ENCODE measurements around the gene CPTP. TPM values are rescaled to one million over a fixed set of nuclear protein-coding genes. Genes with fewer than 3 reads are reported as not detected.

Gene CPTP
- total and polyA plus RNA-seq, 10 of the 15 experiments (the other 5 are each of a cell fraction or from before 2014, with no cell fraction given), result 0.06 to 24.3 (median 10.0) TPM

GRCh38 chr1:1376551-1377226, 52.1 kb downstream of the CPTP start (continued):
- no peak for TF ChIP-seq MEF2B (IDR thresholded peaks at IDR 0.05; ENCODE audit: partially characterized antibody, poor library complexity, severe bottlenecking)
- TF ChIP-seq, protein P1, sequence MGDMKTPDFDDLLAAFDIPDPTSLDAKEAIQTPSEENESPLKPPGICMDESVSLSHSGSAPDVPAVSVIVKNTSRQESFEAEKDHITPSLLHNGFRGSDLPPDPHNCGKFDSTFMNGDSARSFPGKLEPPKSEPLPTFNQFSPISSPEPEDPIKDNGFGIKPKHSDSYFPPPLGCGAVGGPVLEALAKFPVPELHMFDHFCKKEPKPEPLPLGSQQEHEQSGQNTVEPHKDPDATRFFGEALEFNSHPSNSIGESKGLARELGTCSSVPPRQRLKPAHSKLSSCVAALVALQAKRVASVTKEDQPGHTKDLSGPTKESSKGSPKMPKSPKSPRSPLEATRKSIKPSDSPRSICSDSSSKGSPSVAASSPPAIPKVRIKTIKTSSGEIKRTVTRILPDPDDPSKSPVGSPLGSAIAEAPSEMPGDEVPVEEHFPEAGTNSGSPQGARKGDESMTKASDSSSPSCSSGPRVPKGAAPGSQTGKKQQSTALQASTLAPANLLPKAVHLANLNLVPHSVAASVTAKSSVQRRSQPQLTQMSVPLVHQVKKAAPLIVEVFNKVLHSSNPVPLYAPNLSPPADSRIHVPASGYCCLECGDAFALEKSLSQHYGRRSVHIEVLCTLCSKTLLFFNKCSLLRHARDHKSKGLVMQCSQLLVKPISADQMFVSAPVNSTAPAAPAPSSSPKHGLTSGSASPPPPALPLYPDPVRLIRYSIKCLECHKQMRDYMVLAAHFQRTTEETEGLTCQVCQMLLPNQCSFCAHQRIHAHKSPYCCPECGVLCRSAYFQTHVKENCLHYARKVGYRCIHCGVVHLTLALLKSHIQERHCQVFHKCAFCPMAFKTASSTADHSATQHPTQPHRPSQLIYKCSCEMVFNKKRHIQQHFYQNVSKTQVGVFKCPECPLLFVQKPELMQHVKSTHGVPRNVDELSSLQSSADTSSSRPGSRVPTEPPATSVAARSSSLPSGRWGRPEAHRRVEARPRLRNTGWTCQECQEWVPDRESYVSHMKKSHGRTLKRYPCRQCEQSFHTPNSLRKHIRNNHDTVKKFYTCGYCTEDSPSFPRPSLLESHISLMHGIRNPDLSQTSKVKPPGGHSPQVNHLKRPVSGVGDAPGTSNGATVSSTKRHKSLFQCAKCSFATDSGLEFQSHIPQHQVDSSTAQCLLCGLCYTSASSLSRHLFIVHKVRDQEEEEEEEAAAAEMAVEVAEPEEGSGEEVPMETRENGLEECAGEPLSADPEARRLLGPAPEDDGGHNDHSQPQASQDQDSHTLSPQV (IDR thresholded peaks at IDR 0.05), result no peak

DNA sequence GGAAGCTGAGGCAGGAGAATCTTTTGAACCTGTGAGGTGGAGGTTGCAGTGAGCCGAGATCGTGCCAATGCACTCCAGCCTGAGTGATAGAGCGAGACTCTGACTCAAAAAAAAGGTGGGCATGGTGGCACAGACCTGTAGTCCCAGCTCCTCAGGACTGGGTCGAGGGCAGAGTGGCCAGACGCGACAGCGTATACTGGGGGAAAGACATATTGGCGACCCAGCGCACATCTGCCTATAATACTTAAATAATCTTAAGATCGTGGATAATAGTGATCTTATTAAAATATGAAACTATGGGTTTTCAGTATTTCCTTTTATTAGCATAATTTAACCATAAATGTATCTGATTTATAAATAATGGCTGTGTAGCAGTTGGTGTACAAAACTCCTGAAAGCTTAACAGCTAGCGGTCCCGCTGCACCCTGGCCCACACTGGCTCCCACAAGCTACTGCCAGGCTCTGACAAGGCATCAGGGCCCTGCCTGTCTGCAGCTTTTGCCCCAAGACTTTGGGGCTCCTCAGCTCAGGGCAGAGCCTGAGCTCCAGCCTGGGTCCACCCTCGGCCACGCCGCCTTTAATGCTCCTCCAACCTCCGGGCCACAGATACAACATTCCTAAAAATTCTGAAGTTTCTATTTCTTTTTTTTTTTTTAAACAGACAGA, 53.1 kb downstream of the CPTP start:
- ChIA-PET RAD21 (ENCODE audit: unreplicated experiment) (interaction anchor here (0.6 kb wide), 1 partner anchor 527 kb away, joined by 3 read pairs; no protein-coding TSS in a partner anchor), CTCF (interaction anchor here (0.6 to 1.0 kb wide), 5 partner anchors 10 to 63 kb away, joined by 3 read pairs; no protein-coding TSS in a partner anchor), SMC1A (ENCODE audit: uncharacterized antibody, unreplicated experiment) (no interaction called here), POLR2A (interaction anchor here (1.9 kb wide), 1 partner anchor 11 kb away, joined by 8 read pairs; no protein-coding TSS in a partner anchor)
- Histone ChIP-seq H3K27me3 (replicated peaks in 1 of 2; ENCODE audit: control insufficient read depth in 2 of 2, insufficient read depth in 2 of 2, low read length in 1 of 2) (no peaks in the 10 kb centered on the region), H3K4me3 (no peak overlapping the region), H3K9me3 (replicated peaks; ENCODE audit: control insufficient read depth, insufficient read depth, low read length) (no peaks in the 10 kb centered on the region), H3K27ac (ENCODE audit: control insufficient read depth, insufficient read depth) (no peak overlapping the region), H3K79me2 (ENCODE audit: control insufficient read depth, insufficient read depth, low read length) (peaks cover 26% of the 10 kb centered on the region), H3K4me2 (ENCODE audit: control insufficient read depth, insufficient read depth) (no peak overlapping the region), H3K4me1 (ENCODE audit: control insufficient read depth, insufficient read depth, low read length) (peaks cover 12% of the 10 kb centered on the region), H4K20me1 (ENCODE audit: control insufficient read depth, insufficient read depth) (no peaks in the 10 kb centered on the region), H3K36me3 (ENCODE audit: control insufficient read depth in 2 of 2, insufficient read depth in 2 of 2, low read length in 1 of 2) (peaks cover 3 to 11% of the 10 kb centered on the region in 2 experiments; a peak in 3 of 4 replicates), H2AFZ (ENCODE audit: control insufficient read depth, low read depth, low read length) (no peak overlapping the region), H3K9ac (ENCODE audit: control insufficient read depth, insufficient read depth, low read length) (no peak overlapping the region)
- FAIRE-seq, result no peak
- in situ Hi-C loops (cut with MboI) (no loop called here), intact Hi-C loops (cut with micrococcal nuclease; ENCODE audit: unreplicated experiment) (loop anchor here (10.0 kb wide), 1 partner anchor 127 kb away; no protein-coding TSS in a partner anchor)
- WGBS (ENCODE audit: insufficient coverage, insufficient replicate concordance, low lambda C conversion rate, missing lambda C conversion rate), result 97% methylated on average over 16 of the region's 16 CpGs
- no peak for DNase-seq (ENCODE audit: low read depth, low spot score)
- no TSS peak for BruUV-seq (replicated peaks)
- no peak for ATAC-seq
- TF ChIP-seq IRF4 (IDR thresholded peaks at IDR 0.05; ENCODE audit: low read depth, low read length) (no peak), CEBPZ (IDR thresholded peaks at IDR 0.05; ENCODE audit: low read depth, low read length) (no peak), SMC3 (IDR thresholded peaks at IDR 0.05; ENCODE audit: borderline replicate concordance, low read length) (no peak), CBX5 (IDR thresholded peaks at IDR 0.05; ENCODE audit: low read depth) (no peak), GATAD2B (conservative IDR thresholded peaks at IDR 0.05; ENCODE audit: low read depth) (no peak), ATF3 (IDR thresholded peaks at IDR 0.05; ENCODE audit: borderline replicate concordance, extremely low read depth, low read depth, low read length) (no peak), RB1 (IDR thresholded peaks at IDR 0.05; ENCODE audit: borderline replicate concordance) (no peak), PML (IDR thresholded peaks at IDR 0.05; ENCODE audit: low read length) (no peak)
- TF ChIP-seq, protein P2, sequence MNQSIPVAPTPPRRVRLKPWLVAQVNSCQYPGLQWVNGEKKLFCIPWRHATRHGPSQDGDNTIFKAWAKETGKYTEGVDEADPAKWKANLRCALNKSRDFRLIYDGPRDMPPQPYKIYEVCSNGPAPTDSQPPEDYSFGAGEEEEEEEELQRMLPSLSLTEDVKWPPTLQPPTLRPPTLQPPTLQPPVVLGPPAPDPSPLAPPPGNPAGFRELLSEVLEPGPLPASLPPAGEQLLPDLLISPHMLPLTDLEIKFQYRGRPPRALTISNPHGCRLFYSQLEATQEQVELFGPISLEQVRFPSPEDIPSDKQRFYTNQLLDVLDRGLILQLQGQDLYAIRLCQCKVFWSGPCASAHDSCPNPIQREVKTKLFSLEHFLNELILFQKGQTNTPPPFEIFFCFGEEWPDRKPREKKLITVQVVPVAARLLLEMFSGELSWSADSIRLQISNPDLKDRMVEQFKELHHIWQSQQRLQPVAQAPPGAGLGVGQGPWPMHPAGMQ (IDR thresholded peaks at IDR 0.05; ENCODE audit: borderline replicate concordance), result no peak

Data from GM12878 (cell line).